Cardiac septum (tissue), 1 donor: Measurements from ENCODE around the gene MYO7A. TPM values are rescaled to one million over a fixed set of nuclear protein-coding genes. Genes with fewer than 3 reads are reported as not detected.

Experiments
- DNase-seq: peaks from one replicate; pipeline ENCODE4 v3.0.0-alpha.2; 2020; ENCODE audit warnings: low spot score
- intact Hi-C: fragments of 100-400 bp; cut with DNase I; formaldehyde crosslinking; loops from one replicate; pipeline ENCODE4 v1.14.0; 2022
- total RNA-seq: library from RNA; stranded (reverse); fragmentation: NEBNext Ultra II Directional; extraction: Animal tissue kit (Norgen Biotek cat#: 25700); gene quantifications from one replicate; pipeline ENCODE4 v1.2.1, GENCODE V29; 2021
- donor health status: DM: no; HTN: no; CAD: no.

The MYO7A gene
- total RNA-seq, 1 donor from 2014 or later, result 3.0 TPM

DNA sequence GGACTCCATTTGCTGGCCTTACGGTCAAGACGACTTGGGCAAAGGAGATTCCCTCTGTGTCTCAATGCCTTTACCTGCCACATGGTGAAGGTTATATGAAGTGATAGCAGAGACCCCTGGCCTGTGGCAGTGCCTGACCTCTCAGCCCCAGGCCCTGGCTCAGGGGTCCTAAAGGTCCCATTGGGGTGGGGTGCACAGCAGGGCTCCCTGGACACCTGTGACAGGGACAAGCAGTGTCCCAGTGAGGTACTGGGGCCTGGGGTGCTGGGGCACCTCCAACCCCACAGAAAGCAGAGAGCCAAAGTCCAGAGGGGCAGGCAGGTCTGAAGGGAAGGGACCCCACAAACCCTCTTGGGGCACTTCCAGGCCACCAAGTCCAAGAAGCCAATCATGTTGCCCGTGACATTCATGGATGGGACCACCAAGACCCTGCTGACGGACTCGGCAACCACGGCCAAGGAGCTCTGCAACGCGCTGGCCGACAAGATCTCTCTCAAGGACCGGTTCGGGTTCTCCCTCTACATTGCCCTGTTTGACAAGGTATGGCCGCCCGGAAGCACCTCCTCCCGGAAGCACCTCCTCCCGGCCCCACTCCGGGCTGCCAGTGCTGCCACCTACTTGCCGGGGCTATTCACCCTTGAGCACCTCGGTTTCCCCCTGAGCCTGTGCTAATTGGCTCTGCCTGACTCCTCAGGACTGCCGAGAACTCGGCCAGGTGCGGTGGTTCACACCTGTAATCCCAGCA is 62.5 kb downstream of the MYO7A start:
- DNase-seq, result no peak
- intact Hi-C loops, result no loop called here

DNA sequence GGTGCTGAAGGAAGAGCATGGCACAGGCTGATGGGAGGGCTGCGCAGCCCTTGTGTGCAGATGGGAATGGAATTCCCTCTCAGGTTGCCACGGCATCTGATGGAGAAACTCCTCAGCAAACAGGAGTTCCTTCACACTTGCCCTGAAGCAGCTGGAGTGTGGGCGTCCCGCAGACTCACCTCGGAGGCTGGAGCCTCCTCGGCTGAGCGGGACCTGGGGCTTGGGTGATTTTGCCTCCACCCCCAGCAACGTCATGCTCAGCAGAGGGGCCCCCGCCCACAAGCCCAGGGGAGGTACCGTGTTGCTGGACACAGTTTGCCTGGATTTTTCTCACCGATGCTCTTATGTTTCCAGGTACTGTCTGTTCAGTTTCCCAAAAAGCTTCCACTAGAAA is 63.4 kb downstream of the MYO7A start:
- DNase-seq, result no peak
- intact Hi-C loops, result no loop called here

DNA sequence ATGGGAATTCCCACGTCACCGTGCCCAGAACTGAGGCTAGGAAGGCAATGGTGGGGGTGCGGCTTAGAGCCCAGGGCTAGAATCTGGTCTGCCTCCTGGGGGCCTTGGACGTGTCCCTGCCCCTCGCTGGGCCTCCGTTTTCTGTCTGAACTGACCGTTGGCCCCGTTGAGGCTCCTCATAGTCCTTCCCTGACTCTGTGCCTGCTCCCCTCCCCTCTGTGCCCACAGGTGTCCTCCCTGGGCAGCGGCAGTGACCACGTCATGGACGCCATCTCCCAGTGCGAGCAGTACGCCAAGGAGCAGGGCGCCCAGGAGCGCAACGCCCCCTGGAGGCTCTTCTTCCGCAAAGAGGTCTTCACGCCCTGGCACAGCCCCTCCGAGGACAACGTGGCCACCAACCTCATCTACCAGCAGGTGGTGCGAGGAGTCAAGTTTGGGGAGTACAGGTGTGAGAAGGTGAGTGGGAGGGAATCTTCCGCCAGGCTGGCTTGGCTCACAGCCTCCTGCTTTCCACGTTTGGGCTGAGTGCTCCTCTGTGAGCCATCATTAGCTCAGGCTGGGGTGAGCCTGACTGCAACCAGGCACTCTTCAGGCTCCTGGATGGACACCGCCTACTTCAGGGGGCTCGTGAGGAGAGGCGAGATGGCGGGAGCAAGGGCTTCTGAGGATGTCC is 63.9 kb downstream of the MYO7A start:
- intact Hi-C loops, result no loop called here

DNA sequence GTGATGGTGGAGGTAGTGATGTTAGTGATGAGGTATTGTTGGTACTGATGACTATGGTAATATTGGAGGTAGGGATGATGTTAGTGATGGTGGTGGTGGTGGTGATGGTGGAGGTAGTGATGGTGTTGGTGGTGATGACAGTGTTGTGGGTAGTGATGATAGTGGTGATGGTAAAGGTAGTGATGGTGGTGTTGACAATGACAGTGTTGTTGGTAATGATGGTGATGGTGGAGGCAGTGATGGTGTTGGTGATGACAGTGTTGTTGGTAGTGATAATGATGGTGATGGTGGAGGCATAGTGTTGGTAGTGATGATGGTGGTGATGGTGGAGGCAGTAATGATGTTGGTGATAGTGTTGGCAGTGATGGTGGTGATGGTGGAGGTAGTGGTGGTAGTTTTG is 65.1 kb downstream of the MYO7A start:
- DNase-seq, result no peak
- intact Hi-C loops, result no loop called here

More for the DNA sequence above, 63.9 kb downstream of the MYO7A start:
- no peak for DNase-seq

DNA sequence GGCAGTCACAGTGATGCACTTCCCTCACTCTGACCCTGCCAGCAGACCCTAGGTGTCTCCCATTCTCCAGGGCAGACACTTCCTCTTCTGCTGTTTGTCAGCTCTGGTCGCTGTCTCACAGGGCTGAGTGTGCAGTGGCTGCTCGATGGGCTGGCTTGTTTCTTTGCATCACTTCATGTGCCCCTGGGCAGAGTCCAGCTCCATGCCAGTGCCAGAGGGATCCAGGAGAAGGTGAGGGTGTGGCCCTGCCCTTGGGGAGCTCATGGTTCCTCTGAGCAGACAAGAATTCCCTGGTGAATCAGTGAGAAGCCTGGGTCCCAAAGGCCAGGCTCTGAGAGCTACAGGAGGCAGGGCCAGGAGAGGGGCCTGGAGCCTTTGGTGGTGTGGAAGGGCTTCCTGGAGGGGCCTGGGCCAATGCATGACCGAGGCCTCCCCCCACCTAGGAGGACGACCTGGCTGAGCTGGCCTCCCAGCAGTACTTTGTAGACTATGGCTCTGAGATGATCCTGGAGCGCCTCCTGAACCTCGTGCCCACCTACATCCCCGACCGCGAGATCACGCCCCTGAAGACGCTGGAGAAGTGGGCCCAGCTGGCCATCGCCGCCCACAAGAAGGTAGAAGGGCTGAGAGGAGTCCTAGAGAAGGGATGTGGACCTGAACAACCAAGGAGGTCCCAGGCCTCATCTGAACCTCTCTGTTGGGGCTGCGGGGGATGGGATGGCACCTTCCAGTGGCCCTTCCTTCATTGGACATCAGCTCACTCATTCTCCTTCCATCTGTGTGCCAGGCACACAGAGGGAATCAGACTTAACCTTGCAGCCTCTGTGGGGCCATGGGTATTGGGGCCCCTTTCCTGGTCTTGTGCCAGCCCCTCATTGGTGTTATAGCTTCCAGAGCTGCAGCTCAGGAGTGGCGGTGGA is 66.1 kb downstream of the MYO7A start:
- intact Hi-C loops, result loop anchor here (2.0 kb wide), 1 partner anchor 355 kb away; no protein-coding TSS in a partner anchor
- no peak for DNase-seq

DNA sequence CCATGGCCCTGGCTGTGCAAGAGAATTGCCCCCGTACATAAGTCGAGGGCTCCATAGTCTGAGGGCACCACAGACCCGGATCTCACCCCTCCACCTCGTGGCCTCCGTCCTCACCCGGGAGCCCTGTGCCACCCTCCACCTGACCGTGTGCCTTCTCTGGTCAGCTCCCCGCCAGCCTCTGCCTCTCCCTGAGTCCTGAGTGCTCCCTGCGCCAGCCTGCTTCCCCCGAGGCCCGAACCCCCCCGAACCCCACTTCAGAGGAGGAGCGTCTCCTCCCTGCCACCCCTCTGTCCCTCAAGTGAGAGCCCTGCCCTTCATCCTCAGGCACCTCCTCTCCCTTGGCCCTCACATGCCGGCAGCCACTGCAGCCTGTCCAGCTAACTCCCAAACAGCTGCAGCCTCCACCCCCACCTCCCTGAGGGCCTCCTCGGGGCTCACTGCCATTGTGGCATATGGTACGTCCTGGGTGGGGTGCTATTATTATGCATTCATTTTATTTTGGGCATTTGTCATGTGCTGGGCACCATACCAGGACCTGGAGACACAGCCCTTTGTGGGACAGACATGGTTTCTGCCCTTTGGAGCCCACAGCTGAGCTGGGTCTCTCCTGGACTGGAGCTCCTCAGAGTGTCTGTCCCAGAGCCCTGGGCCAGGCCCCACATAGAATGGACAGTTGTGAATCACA is 67.2 kb downstream of the MYO7A start:
- intact Hi-C loops, result loop anchor here (2.0 kb wide), 1 partner anchor 354 kb away; no protein-coding TSS in a partner anchor
- no peak for DNase-seq

DNA sequence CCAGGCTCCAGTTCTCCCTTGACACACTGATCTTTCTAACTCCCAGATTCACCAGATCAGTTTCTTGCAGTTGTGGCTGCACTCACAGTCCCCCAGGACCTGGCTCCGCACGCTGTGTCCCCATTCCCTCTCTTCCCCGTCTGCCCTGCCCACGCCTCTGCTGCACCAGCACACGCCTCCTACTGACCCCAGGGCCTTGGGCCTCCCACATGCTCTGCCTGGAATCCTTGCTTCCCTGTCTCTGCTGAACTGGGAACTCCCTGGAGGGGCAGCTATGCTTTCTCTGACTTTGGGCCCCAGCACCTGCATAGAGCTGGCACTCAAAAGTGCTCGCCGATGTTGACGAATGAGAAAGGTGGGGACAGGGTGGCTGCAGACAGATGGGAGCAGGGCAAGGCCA is 68.9 kb downstream of the MYO7A start:
- DNase-seq, result peak; percentile 53
- intact Hi-C loops, result no loop called here

DNA sequence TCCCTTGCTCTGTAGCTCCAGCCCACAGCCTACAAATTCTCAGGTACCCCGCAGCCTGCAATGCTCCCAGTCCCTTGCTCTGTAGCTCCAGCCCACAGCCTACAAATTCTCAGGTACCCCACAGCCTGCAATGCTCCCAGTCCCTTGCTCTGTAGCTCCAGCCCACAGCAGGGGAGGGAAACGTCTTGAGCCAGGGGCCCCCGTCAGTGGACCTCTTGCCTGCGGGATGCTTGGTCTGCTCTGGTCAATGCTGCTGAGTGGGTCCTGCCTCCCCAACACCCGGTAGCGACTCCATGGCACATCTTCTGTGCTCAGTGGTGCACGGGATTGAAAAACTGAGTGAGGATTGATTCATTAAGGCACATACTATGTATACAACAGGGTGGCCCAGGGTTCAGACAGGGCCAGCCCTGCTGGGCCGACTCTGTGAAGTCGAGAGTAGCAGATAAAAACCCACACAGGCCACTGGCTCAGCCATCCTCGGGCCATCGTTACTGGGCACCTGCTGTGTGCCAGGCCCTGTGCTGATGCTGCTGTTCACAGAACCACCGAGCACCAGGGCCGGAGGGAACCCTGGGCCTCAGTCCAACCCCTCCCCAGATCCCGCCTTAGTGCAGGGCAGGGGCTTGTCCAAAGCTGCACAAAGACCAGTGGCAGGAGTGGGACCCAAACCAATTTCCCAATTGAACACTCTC is 69.7 kb downstream of the MYO7A start:
- intact Hi-C loops, result no loop called here
- DNase-seq, result peak; percentile 59

DNA sequence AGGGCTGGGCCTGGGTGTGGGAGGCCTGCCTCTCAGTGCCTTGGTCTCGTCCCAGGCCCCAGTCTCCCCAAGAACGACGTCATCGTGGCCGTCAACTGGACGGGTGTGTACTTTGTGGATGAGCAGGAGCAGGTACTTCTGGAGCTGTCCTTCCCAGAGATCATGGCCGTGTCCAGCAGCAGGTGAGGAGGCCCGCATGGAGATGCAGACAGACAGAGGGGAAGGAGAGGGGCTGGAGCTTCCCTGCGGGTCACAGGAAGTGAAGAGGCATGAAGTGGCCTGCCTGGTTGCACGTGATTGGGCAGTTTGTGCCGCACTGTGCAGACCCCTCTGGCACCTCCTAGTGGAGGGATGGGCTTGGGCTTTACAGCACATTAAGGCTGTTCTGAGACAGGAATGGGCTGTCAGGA is 70.4 kb downstream of the MYO7A start:
- DNase-seq, result peak; percentile 75
- intact Hi-C loops, result no loop called here

DNA sequence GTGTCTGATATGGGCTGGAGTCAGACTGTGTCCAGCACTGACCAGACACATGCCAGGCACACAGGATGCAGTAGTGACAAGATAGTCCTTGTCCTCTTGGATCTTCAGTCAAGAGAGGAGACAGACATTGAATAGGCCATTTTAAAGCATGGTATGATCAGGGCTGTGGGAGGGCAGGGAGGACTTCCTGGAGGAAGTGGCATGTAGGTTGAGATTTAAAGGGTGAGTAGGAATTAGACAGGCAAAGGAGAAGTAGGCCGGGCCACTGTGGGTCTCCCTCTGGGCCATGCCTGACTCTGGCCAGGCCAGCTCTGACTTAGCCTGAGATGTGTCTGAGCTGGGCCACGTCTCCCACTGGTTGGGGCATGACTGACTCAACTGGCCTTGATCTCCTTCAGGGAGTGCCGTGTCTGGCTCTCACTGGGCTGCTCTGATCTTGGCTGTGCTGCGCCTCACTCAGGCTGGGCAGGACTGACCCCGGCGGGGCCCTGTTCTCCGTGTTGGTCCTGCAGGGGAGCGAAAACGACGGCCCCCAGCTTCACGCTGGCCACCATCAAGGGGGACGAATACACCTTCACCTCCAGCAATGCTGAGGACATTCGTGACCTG is 71.2 kb downstream of the MYO7A start:
- peak; percentile 51 for DNase-seq
- intact Hi-C loops, result no loop called here

DNA sequence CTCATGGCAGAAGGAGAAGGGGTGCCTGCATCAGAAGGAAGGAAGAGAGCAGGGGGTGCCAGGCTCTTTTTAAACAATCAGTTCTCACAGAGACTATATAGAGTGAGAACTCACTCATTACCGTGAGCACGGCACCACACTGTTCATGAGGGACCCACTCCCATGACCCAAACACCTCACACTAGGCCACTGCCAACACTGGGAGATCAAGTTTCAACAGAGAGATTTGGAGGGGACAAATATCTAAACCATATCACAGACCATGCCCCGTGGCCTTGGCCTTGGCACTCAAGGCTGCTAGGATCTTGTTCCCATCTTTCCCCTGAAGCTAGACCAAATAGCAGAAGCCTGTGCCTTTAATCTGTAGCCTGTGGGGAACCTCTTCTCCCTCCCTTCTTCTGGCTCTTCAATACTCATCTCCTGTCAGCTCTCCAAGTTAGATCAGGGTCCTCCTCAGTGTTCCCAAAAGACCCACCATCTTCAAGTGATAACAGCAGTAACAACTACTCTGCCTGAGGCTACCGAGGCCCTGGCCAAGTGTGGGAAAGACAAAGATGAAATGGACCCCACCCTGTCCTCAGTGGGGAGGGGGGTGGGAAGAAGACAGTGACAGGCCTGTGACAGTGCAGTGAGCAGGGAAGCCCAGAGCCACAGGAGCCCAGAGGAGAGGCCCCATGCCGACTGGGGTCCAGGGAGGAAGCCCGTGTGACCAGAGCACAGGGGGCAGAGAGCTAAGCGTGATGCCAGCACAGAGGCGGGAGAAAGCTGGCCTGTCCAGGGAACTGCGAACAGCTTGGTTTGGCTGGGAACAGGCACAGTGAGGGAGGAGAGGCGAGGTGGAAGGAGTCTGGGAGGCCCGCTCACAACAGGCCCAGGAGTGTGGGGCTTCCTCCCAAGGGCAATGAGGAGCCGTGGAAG is 72.6 kb downstream of the MYO7A start:
- peak; percentile 58 for DNase-seq
- intact Hi-C loops, result no loop called here

DNA sequence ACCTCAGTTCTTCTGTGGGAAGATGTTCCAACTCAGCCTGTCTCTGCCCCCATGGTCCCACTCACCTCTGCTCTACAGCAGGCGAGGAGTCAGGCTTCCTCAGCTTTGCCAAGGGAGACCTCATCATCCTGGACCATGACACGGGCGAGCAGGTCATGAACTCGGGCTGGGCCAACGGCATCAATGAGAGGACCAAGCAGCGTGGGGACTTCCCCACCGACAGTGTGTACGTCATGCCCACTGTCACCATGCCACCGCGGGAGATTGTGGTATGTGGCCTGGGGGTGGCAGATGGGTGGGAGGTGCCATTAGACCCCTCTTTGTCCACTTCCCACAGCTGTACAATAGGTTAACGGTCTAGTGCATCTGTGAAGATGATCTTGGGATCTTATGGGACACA is 73.3 kb downstream of the MYO7A start:
- DNase-seq, result no peak
- intact Hi-C loops, result no loop called here

DNA sequence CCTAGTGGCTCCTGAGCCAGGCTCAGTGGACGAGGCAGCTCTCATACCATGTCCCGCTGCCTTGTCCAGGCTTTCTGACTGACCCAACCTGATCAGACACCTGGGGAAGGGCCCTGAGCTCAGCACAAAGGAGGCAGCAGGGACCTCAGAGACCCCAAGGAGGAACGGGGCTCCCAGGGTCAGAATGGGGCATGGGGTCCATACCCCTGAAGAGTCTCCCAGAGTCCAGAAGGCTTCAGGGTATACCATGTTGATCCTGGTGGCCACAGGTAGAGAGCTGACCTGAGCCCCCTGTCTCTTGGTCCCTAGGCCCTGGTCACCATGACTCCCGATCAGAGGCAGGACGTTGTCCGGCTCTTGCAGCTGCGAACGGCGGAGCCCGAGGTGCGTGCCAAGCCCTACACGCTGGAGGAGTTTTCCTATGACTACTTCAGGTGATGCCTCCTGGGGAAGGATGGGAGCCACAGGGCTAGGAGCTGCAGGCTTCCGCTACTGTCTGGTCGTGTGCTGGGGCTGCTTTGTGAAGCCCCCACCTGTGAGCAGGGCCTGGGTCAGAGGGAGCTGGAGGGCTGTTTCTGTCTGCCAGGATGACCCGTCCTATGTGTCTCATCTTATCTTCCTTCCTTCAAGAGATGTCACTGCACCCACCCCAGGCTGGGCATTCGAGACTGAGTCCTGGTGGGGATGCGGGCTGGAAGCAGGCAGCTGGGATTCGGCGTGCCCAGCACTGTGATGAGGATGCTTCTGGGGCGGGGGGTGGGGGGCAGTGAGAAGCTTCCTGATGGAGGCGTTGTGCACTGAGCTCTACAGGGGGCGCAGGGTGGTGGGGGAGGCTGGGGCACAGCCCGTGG is 74.2 kb downstream of the MYO7A start:
- DNase-seq, result peak; percentile 55
- intact Hi-C loops, result no loop called here

DNA sequence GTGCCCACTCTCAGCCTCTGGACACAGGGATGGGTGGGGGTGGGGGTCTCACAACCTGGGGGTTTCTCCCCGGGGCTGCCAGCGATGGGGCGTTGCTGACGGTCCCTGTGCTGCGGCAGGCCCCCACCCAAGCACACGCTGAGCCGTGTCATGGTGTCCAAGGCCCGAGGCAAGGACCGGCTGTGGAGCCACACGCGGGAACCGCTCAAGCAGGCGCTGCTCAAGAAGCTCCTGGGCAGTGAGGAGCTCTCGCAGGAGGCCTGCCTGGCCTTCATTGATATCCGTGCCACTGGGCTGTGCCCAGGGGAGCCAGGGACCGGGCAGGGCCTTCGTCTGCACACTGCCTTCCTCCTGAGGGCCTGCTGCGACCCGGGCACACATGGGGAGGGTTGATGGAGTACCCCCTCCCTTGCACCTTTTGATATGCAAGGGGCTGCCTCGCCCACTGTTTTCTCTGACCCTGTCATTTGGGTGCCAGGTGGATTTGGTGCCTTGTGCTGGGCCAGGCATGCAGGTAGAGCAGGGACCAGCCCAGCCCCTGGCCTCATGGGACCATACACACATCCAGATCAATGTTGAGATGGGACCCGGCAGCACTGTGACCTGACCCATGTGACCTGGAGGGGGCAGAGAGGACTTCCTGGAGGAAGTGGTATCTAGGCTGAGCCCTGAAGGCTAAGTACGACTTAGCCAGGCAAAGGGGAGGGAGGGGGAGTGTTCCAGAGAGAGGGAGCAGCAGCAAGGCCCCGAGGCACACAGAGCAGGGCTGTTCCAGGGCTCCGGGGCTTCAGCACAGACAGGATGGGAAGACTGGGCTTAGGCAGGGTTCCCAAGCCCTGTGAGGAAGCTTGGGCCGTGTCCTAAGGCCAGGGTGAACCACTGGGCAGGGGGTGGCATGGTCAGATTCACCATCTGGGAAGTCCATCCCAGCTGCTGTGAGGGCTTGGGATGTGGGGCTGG is 75.2 kb downstream of the MYO7A start:
- intact Hi-C loops, result no loop called here
- peak; percentile 69 for DNase-seq

DNA sequence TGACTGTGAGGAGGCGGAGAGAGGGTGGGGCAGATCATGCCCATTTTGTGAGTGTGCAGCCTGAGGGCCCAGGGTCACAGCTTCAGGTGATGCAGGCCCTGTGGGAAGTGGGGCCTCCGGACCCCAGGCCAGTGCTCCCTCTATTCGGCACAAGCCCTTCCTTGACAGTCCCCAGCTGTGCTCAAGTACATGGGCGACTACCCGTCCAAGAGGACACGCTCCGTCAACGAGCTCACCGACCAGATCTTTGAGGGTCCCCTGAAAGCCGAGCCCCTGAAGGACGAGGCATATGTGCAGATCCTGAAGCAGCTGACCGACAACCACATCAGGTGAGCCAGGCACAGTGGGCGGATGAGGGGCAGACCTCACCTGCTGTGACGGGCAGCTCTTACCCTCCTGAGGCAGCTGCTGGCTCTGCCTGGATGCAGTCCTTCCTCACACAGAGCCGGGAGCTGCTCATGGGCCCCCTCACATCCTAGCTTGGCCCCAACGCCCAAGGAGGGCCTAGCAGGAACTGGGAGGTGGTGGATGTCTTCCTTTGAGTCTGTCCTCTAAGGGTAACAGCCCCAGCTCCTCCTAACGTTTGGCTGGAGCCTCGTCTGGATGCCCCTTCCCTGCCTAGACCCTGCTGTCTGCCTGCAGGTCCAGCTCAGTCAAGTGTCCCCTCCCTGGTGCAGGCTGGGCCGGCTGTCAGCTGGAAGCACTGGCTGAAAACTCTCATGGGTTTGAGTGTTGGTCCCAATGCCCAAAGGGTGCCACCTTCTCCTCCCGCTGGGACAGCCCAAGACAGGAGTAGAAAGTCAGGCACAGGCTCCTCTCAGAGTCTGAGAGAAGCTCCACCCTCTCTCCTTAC is 76.1 kb downstream of the MYO7A start:
- DNase-seq, result peak; percentile 69
- intact Hi-C loops, result no loop called here
